Thyroid gland (tissue), 4 donors: Measurements from ENCODE around the gene KMT2B.

Experiments used
- CTCF ChIP-seq, 6 experiments: fragments of 200-600 bp in 3 of 6; fragments of 450-650 bp in 3 of 6; sonication (generic) in 3 of 6; IDR thresholded peaks; one replicate each; pipeline ENCODE4 v1.5.1; 2016 to 2019; ENCODE audit warnings: antibody characterized with exemption in 6 of 6, mild to moderate bottlenecking in 2 of 6, inconsistent platforms in 1 of 6, moderate library complexity in 1 of 6
- POLR2A ChIP-seq, 2 donors: fragments of 450-650 bp; IDR thresholded peaks; one replicate each; pipeline ENCODE4 v1.6.1; 2017; ENCODE audit warnings: antibody characterized with exemption in 2 of 2, mild to moderate bottlenecking in 2 of 2, moderate library complexity in 1 of 2

DNA sequence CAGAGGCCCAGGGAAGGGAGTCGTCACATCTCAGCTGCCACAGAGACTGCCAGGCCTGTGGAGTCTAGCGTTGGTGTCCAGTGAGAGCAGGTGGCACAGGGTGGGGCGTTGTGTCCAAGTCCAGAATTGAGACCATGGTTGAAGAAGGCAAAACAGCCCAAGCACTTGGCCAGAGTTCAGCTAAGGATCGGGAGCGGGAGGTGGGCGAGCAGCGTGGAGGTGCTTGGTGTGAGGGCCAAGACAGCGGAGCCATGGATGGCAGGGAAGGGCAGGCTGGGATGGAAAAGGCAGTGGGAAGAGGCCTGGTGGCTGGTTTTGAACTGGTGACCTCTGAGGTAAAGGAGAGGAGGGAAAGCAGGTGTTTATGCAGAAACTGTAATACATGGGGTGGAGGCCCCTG, 16.5 kb downstream of the KMT2B start:
- TF ChIP-seq CTCF (IDR thresholded peaks at IDR 0.05) (no peak), POLR2A (IDR thresholded peaks at IDR 0.05) (no peak)
